Neural progenitor cell (in vitro differentiated cells): Measurements from ENCODE around the gene CD276. TPM values are rescaled to one million over a fixed set of nuclear protein-coding genes. Genes with fewer than 3 reads are reported as not detected.

ENCODE experiments used
- DNase-seq: peaks from one replicate; pipeline ENCODE4 v3.0.0-alpha.2; 2016; ENCODE audit warnings: low spot score
- H2AFZ ChIP-seq: fragments of 200-600 bp; sonication (generic); replicated peaks from 2 replicates; pipeline ENCODE4 v1.6.1; 2016; ENCODE audit warnings: antibody characterized with exemption
- H3F3A ChIP-seq: fragments of 200-600 bp; sonication (generic); 2 replicates; pipeline ENCODE4 v1.6.1; 2016; ENCODE audit warnings: antibody characterized with exemption, low read depth
- H3K27ac ChIP-seq: fragments of 200-600 bp; sonication (generic); 2 replicates; pipeline ENCODE4 v1.5.1; 2016; ENCODE audit warnings: mild to moderate bottlenecking
- H3K27me3 ChIP-seq: fragments of 200-600 bp; sonication (generic); 2 replicates; pipeline ENCODE4 v1.6.1; 2016; ENCODE audit warnings: mild to moderate bottlenecking, moderate library complexity
- H3K36me3 ChIP-seq: fragments of 200-600 bp; sonication (generic); 2 replicates; pipeline ENCODE4 v1.5.1; 2016
- H3K4me1 ChIP-seq: fragments of 200-600 bp; sonication (generic); 2 replicates; pipeline ENCODE4 v1.6.1; 2016; ENCODE audit warnings: mixed run types
- H3K4me2 ChIP-seq: fragments of 200-600 bp; sonication (generic); 2 replicates; pipeline ENCODE4 v1.6.1; 2016
- H3K4me3 ChIP-seq: fragments of 200-600 bp; sonication (generic); 2 replicates; pipeline ENCODE4 v1.5.1; 2016
- H3K79me2 ChIP-seq: fragments of 200-600 bp; sonication (generic); 2 replicates; pipeline ENCODE4 v1.6.1; 2016; ENCODE audit warnings: low read depth
- H3K9ac ChIP-seq: fragments of 200-600 bp; sonication (generic); 2 replicates; pipeline ENCODE4 v1.6.1; 2016
- H3K9me3 ChIP-seq: fragments of 200-600 bp; sonication (generic); 2 replicates; pipeline ENCODE4 v1.5.1; 2016; ENCODE audit warnings: low read depth
- H4K20me1 ChIP-seq: fragments of 200-600 bp; sonication (generic); 2 replicates; pipeline ENCODE4 v1.6.1; 2016; ENCODE audit warnings: low read depth
- H3K27ac Mint-ChIP-seq: 3 replicates; pipeline ENCODE4 v1.8.0; 2021; ENCODE audit warnings: mixed read lengths
- H3K27me3 Mint-ChIP-seq: 2 replicates; pipeline ENCODE4 v1.8.0; 2022; ENCODE audit warnings: low read depth, mild to moderate bottlenecking, inconsistent platforms, moderate library complexity, mixed read lengths; ENCODE audit not compliant: insufficient read depth
- H3K36me3 Mint-ChIP-seq: 3 replicates; pipeline ENCODE4 v1.8.0; 2021; ENCODE audit warnings: mixed read lengths
- H3K4me1 Mint-ChIP-seq: 3 replicates; pipeline ENCODE4 v1.8.0; 2021; ENCODE audit warnings: mixed read lengths
- H3K4me3 Mint-ChIP-seq: 3 replicates; pipeline ENCODE4 v1.8.0; 2021; ENCODE audit warnings: mild to moderate bottlenecking, moderate library complexity, mixed read lengths
- H3K9me3 Mint-ChIP-seq: 3 replicates; pipeline ENCODE4 v1.8.0; 2020; ENCODE audit warnings: mixed read lengths
- CTCF ChIP-seq: fragments of 200-600 bp; sonication (generic); IDR thresholded peaks from 2 replicates; pipeline ENCODE4 v1.5.1; 2017; ENCODE audit warnings: antibody characterized with exemption, mild to moderate bottlenecking
- EZH2 ChIP-seq: fragments of 200-600 bp; sonication (generic); IDR thresholded peaks from 2 replicates; pipeline ENCODE4 v1.6.1; 2017; ENCODE audit warnings: antibody characterized with exemption, mild to moderate bottlenecking, moderate library complexity
- EZH2phosphoT487 ChIP-seq: fragments of 200-600 bp; sonication (generic); IDR thresholded peaks from 2 replicates; pipeline ENCODE4 v1.6.1; 2017; ENCODE audit warnings: antibody characterized with exemption
- total RNA-seq: library from RNA; depleted of rRNA; stranded (reverse); fragments of >200 nt; gene quantifications from 2 replicates; pipeline ENCODE4 v1.2.3, GENCODE V29; 2015; ENCODE audit warnings: low replicate concordance

Gene CD276
- total RNA-seq, 1 donor from 2014 or later: 62.2 TPM

GRCh38 chr15:73746261-73746660 lies 62.1 kb downstream of the CD276 start:
- H4K20me1 ChIP-seq: peaks cover 15% of the 10 kb centered on the region
- no peak overlapping the region for H3K4me3 ChIP-seq
- peaks cover 13% of the 10 kb centered on the region for H3F3A ChIP-seq
- H3K27ac ChIP-seq: no peak overlapping the region
- no peaks in the 10 kb centered on the region for H3K36me3 ChIP-seq
- no peak for DNase-seq
- TF ChIP-seq EZH2 (no peak), CTCF (no peak), EZH2phosphoT487 (no peak)
- H3K9me3 ChIP-seq: no peaks in the 10 kb centered on the region
- no peak overlapping the region for H3K27ac Mint-ChIP-seq
- peaks cover 12% of the 10 kb centered on the region for H3K27me3 ChIP-seq
- peaks cover 13% of the 10 kb centered on the region for H3K27me3 Mint-ChIP-seq
- H3K9ac ChIP-seq: no peak overlapping the region
- H3K36me3 Mint-ChIP-seq: no peaks in the 10 kb centered on the region
- no peaks in the 10 kb centered on the region for H3K9me3 Mint-ChIP-seq
- H3K4me2 ChIP-seq: no peak overlapping the region
- H3K4me3 Mint-ChIP-seq: peak overlapping the region; percentile 47
- peaks cover 37% of the 10 kb centered on the region for H3K4me1 ChIP-seq
- no peak overlapping the region for H2AFZ ChIP-seq
- H3K79me2 ChIP-seq: no peaks in the 10 kb centered on the region
- peaks cover 71% of the 10 kb centered on the region for H3K4me1 Mint-ChIP-seq

GRCh38 chr15:73746883-73747282 lies 62.7 kb downstream of the CD276 start:
- Histone ChIP-seq H4K20me1 (peaks cover 15% of the 10 kb centered on the region), H3K9me3 (no peaks in the 10 kb centered on the region), H3K79me2 (no peaks in the 10 kb centered on the region), H3K9ac (no peak overlapping the region), H3F3A (peaks cover 13% of the 10 kb centered on the region), H3K27ac (no peak overlapping the region), H3K27me3 (peaks cover 18% of the 10 kb centered on the region), H2AFZ (no peak overlapping the region), H3K4me2 (no peak overlapping the region), H3K36me3 (no peaks in the 10 kb centered on the region), H3K4me1 (peaks cover 42% of the 10 kb centered on the region), H3K4me3 (no peak overlapping the region)
- H3K9me3 Mint-ChIP-seq: no peaks in the 10 kb centered on the region
- peak overlapping the region; percentile 21 for H3K4me3 Mint-ChIP-seq
- H3K27ac Mint-ChIP-seq: peak overlapping the region; percentile 51
- TF ChIP-seq CTCF (no peak), EZH2phosphoT487 (no peak), EZH2 (no peak)
- H3K36me3 Mint-ChIP-seq: no peaks in the 10 kb centered on the region
- peaks cover 15% of the 10 kb centered on the region for H3K27me3 Mint-ChIP-seq
- DNase-seq: no peak
- H3K4me1 Mint-ChIP-seq: peaks cover 70% of the 10 kb centered on the region

GRCh38 chr15:73747847-73748590 lies 63.8 kb downstream of the CD276 start:
- H3K36me3 ChIP-seq: no peaks in the 10 kb centered on the region
- Mint-ChIP-seq H3K27ac (peak overlapping the region; percentile 53), H3K27me3 (peaks cover 12% of the 10 kb centered on the region), H3K9me3 (no peaks in the 10 kb centered on the region), H3K4me1 (peaks cover 69% of the 10 kb centered on the region), H3K4me3 (peak overlapping the region; percentile 54), H3K36me3 (no peaks in the 10 kb centered on the region)
- H3K79me2 ChIP-seq: no peaks in the 10 kb centered on the region
- H2AFZ ChIP-seq: no peak overlapping the region
- TF ChIP-seq EZH2phosphoT487 (no peak), EZH2 (no peak), CTCF (no peak)
- peaks cover 42% of the 10 kb centered on the region for H3K4me1 ChIP-seq
- H3K27me3 ChIP-seq: peaks cover 28% of the 10 kb centered on the region
- H3K27ac ChIP-seq: no peak overlapping the region
- peaks cover 15% of the 10 kb centered on the region for H4K20me1 ChIP-seq
- peaks cover 13% of the 10 kb centered on the region for H3F3A ChIP-seq
- H3K4me3 ChIP-seq: no peak overlapping the region
- peak overlapping the region; percentile 52 for H3K4me2 ChIP-seq
- H3K9me3 ChIP-seq: no peaks in the 10 kb centered on the region
- H3K9ac ChIP-seq: no peak overlapping the region
- peak; percentile 73 for DNase-seq
